DMS 273 treated with DMSO at 0.1 percent for 48 hours (cell line): ENCODE data around the gene NCR2.

Experiments used
- DNase-seq: peaks from one replicate; lab custom pipeline; 2025; lab: John Stamatoyannopoulos, UW

The NCR2 gene

DNA sequence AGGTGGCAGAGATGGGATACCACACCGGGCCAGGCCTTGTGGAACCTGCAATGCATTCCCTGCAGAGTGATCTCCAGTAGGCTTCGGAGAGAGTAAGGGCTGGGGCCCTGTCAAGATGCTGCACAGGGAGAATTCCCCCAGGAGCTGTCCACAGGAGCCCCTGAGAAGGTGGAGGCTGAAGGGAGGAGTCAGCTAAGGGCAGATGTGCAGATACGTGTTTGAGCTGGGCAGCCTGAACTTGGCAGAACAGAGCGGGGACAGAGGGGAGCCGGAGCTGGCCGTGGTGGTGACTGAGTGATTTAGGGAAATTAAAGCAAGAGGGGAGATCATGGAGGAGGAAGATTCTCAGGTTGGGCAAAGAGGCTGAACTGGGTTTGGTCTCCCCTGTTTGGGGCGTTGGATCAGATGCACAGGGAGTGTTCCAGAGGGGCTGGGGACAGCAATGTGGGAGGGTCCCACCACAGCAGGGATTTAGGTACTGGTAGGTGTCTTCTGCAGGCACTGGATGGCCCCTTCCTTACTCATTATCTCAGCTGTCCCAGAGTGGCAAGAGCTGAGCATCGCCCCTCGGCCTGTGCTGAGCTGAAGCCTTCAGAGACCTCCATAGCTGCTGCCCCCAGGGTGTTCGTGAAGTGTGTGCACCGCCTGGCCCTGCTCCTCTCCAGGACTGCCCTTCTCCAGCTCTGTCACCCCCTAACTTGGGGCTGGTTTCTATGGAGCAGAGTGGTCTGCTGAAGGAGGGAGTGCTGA lies 3.8 kb upstream of the NCR2 start:
- DNase-seq = no peak

DNA sequence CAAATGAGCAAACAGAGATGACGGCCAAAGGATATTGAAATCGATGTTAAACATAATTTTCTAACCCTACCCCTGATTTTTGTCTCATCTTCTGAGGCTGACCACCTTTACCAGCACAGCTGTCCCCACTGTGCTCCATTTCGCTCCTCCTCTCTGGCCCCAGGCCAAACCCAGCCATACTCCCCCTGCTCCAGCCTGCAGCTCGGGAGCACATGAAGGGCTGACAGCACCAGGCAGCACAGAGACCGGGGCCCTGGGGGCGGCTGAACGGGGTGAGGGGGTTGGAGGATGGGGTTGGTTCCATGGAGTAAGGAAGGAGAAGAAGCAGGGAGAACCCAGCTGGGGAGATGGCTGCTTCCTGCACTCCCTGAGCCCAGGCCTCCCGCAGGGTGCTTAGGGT lies 3.2 kb upstream of the NCR2 start:
- DNase-seq = no peak

DNA sequence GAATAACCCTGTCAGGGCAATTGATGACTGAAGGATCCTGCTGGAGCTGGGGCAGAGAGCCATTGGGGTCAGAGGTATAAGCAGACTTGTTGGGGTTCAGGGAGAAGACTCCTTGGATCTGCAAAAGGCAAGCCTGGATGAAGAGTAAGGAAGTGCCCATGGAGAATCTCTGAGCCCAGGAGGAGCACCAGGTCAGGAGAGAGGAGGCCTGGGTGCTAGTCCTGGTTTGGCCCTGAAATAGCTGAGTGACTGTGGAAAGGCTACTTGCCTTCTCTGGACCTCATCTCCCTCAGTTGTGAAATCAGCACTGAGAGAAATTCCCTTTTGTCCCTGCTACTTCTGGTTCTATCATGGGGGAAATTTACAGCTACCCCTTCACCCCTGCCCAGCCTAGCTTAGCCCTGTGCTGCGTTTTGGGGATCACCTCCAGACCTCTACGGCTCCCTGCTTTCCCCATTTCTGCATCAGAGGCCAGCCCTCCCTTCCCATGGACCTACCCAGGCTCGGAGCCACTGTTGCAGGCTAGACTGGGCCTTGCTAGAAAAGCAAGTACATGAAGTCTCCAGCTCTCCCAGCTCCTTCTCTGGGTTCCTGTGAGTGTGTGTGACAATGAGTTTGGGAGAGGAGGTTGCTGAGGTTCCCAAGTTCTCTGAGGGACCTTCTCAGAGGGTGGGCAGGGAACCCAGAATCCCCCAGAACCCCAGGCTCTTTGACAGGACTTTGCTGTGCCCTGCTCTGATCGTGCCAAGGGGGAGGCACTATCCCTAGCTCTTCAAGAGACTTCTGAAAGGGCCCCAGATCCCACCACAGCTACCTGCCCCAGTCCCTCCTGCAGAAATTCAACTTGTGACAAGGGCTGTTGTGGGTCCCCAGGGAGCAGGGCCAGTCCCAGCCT lies 2.3 kb upstream of the NCR2 start:
- no peak for DNase-seq

DNA sequence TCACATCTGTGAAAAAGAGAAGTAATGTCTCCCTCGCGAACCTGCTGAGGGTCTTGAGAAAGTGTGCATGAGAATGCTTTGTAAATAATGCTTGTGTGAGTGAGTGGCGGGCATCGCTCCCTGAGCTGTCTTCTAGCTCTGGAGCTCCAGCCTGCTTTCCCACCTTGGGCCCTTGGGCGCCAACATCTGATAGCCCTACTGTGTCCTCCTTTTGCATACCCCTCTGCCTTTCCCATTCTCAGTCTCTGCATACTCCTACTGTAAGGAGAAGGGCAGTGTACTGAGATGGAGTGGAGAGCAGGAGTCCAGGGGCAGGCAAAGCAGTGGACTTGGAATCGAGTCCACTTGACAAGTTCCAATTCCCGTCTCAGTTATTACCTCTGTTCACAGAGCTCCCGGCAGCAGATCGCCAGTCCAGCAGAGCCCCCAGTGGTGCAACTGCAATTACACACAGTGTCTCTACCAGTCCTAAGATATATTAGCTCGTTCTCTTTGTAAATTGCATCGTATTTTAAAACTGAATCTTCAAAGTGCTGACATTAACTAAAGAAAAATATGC lies 847 bp upstream of the NCR2 start:
- DNase-seq = no peak

DNA sequence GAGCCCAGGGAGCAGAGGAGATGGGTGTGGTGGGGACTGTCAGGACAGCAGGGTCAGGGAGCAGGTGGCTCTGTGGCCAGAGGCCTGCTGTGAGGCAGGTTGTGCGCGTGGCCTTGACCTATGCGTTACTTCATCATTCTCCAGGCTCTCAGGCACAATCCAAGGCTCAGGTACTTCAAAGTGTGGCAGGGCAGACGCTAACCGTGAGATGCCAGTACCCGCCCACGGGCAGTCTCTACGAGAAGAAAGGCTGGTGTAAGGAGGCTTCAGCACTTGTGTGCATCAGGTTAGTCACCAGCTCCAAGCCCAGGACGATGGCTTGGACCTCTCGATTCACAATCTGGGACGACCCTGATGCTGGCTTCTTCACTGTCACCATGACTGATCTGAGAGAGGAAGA lies 535 bp downstream of the NCR2 start:
- no peak for DNase-seq

DNA sequence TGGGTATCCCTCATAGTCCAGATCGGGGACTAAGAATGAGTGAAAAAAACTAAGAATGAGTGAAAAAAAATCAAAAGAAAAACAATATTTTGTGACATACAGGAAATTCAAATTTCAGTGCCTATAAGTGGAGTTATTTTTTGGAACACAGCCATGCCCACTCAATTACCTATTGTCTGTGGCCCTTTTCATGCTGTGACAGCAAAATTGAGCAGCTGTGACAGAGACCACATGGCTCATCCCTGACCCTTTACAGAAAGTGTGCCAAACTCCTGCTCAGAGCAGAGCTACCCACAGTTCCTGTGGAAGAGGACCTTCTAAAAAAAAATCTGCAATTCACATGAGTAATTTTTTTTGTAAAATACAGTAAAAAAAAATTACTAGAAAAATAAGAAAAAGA lies 1.4 kb downstream of the NCR2 start:
- DNase-seq = no peak

DNA sequence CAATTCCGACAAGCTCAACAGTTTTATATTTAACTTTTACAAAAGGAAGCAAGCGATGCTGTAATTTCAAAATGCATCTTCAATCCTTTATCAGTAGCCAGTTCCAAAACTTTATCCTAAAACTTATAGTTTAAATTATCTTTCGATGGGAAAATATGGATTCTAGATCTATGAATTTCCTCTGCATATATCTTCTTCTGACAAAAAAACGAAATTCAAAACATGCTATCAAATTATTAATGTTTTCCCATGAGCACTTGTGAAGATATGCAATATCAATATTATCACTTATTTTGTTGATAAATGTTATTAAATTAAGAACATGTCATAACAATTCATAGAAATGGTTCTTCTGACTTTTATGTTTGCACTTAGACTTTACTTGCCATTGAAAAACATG lies 2.3 kb downstream of the NCR2 start:
- no peak for DNase-seq

DNA sequence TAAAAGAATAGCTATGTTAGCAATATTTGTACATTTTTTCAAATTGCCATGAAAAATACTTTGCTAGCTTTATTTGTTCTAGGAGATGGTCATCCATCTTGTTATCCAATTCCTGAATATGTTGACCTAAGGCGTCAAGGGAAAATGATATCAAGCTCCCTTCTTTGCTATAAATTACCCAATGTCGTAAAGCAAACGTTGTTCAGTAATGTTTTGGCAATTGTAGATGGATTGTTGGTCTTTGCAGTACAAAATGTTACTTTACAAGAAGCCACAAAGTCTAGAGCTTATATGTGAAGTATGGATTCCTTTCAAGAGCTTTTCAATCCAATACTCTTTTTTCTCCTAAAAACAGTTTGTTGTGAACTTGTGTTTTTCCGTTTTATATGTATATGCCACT lies 3.3 kb downstream of the NCR2 start:
- no peak for DNase-seq

DNA sequence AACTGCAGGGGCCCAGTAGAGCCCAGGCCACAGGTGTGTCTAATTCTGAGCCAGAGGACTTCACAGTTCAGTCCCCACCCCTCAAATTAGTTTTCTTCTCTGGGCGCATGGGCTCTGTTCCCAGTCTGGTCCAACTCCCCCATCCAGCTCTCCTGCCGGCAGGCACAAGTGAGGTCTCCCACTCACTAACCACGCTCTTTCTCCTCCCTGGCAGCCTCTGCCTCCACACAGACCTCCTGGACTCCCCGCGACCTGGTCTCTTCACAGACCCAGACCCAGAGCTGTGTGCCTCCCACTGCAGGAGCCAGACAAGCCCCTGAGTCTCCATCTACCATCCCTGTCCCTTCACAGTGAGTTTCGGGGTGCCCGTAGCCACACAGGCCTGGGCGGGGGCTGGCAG lies 6.2 kb downstream of the NCR2 start:
- no peak for DNase-seq

DNA sequence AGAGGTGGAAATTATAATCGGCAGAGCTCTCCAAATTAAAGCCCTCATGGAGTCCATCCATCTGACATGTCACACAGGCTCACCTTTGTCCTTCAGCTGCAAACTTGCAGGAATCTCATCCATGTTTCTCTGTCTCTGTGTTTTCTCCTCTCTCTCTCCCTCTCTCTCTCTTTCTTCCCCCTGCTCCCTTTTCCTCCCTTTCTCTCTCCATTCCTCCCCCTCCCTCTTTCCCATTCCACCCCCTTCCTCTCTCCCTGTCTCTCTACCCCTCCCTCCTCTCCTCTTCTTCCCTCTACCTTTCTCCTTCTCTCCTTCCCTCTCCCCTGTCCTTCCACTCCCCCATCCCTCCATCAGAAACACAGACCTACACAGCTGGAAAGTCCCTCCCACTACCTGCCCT lies 6.8 kb downstream of the NCR2 start:
- no peak for DNase-seq

DNA sequence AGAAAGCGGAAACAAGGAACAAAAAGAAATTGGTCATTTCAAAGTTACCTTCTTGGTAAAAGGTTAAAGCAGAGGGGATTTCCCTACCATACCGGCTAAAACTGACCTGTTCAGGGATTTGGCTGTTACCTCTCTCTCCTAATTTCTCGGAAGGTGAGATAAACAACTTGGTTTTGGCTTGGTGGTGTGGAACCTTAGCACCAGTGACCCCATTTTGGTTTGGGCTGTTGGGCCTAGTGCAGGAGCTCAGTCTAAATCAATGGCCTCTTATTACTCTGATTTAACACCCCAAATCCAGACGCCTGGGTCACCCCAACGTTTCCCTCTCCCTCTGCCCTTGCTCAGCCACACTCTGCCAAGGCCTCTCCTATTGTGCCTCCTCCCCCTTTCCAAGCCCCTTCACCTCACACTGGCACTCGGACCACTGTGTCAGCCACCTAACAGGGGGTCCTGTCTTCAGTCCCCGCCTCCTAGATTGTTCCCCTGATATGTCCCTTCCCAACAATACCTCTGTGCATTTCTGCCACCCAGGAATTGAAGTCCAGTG lies 8.3 kb downstream of the NCR2 start:
- no peak for DNase-seq

DNA sequence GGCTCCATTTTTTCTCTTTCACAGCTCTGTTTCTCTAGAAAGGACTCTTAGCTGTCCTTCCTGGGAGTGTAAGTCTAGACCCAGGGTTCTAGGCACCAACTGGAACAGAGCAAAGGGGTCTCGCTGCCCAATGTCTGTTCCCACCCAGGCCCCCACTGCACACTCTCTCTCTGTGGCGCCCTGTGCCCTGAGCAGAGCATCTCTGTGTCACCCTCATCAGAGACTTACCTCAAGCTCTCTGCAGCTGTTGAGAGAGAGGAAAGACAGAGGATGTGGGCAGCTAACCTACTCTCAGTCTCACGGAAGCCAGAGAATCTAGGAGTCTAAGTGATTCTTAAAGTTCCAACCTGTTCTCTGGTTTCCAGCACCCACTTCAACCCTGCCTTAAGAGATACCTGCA lies 9.5 kb downstream of the NCR2 start:
- DNase-seq = no peak

DNA sequence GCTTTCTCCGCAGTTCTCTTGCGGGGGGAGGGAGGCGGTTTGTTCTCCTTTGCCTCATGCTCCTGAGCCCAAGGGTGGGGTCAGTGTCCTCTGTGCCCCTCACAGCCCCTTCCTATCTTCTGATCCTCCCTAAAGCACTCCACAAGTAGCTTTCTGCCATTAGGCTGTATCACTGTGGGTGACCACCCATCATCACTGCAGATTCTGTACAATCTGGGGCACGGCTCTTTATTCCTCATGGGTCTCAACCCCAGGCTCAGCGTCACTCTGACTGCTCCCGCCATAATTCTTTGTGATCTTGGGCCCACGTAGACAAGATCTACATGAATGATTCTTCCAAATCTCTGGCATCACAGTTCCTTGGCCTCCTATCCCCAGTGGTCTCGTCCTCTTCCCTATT lies 10.5 kb downstream of the NCR2 start:
- DNase-seq = no peak

DNA sequence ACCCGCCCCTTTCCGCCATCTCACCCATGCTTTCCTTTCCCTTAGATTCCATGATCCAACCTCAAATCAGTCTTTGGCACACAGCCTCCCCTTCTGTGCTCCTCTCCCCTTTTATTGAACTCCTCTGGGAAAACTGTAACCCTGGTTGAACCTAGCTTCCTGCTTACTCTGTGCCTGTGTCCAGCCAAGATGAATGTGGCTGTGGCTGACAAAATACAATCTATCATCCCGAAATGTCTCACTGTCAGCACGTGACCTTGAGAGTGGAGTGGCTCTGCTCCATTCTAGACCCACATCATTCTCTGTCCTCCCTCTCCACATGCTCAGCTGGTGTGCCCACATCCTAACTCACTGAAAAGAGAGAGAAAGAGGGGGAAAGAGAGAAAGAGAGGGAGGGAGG lies 11.0 kb downstream of the NCR2 start:
- DNase-seq = no peak

DNA sequence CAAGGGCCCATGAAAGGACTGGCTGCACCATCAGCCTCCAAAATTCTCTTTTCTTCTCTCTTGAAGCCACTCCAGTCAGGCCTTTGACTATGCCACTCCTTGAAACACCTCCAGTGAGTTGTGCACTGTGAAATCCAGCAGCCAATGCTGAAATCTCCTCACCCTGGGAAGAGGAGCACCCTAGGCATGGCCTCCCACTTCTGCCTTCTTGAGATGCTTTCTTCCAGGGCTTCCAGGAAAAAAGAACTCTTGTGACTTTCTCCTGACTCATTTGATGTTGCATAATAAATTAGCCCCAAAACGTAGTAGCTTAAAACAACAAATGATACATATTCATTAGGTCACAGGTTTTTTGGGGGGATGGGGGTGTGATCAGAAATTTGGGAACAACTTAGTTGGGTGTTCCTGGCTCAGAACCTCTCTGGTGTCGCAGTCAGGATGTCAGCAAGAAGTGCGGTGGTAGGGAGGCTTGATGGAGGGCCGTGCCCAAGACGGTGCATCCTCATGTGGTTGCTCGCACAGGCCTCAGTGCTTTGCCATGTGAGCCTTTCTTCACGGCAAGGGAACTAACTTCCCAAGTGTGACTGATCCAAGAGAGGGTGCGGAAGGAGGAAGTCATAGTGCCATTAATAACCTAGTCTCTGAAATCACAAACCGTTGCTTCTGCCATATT lies 12.1 kb downstream of the NCR2 start:
- DNase-seq = no peak

DNA sequence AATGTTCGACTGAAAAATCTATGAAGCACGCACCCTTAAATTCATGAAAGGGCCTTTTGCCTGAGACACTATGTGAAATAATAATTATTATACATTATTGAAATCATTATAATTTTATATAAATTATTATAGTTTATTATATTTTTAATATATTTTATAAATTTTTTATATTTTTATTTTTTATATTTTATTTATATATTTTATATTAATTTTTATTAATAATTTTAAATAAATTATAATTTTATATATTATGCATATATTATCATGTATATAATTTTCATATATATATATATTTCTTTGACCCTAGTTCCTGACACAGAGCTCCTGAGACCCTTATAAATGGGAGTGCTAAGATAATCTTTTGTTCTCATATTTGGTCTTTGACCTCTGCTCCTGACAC lies 13.5 kb downstream of the NCR2 start:
- DNase-seq = no peak

DNA sequence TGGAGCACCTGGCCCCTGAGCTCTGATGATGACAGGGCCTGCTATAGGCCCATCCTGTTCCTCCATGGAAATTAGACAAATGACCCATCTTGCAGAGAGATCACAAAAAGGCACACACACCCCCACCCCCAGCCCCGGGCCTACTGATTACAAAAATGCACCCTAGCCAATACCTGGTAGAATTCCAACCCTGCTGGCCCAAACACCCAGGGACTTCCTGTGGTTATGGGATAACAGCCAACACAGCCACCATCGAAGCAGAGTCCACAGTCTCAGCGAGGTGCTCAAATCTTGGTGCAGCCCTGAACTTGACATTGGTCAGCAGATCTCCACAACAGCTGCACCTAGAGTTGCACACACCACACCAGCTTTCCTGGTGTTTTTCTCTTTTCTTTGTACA lies 17.0 kb downstream of the NCR2 start:
- no peak for DNase-seq

DNA sequence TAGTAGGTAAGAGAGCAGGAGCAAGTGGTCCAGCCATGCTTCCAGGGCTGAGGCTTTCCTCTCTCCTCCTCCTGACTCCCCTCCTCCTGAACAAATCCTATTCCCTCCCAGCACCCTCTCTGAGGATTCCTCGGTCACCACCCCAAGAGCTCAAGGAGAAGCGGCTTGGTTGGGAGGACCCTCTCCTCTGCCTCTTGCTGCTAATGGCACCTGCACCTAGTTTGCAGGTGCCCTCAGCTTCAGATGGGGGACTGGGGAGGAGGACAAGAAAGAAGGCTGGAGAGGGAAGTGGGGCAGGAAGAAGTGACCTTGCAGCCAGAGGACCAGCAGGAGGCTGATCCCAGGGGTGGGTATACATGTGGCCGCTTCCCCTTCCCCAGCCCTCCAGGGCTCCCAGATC lies 17.5 kb downstream of the NCR2 start:
- DNase-seq = no peak

DNA sequence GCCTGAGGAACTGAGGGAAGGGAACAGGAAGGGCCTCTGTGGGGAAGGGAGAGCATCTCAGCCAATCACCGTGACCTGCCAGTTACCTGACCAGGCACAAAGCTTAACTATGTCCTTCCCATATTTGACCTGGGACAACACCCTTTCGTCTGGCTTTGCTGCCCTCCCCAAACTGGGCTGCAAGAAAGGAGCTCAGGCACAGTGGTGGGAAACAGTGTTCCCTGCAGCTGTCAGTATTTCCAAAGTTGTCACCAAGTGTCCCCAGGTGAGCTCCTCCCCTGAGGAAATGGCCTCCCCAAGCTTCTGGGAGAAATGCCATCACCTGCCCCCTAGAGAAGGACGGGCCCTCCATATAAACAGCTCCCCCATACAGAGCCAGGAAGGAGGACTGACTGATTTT lies 17.9 kb downstream of the NCR2 start:
- DNase-seq = no peak

DNA sequence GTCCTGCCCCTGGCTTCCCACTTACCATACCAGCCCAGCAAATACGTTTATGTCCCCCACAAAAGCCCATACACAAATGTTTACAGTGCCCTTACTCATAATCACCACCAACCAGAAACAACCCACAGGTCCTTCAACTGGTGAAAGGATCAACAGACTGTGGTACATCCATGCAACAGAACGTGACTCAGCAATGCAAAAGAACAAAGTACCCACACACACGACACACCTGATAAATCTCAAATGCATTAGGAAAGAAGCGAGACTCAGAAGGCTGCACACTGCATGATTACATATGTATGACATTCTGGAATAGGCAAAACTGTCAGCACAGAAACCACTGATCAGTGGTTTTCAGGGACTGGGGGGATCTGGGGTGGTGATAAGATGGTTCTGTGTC lies 20.5 kb downstream of the NCR2 start:
- DNase-seq = no peak

DNA sequence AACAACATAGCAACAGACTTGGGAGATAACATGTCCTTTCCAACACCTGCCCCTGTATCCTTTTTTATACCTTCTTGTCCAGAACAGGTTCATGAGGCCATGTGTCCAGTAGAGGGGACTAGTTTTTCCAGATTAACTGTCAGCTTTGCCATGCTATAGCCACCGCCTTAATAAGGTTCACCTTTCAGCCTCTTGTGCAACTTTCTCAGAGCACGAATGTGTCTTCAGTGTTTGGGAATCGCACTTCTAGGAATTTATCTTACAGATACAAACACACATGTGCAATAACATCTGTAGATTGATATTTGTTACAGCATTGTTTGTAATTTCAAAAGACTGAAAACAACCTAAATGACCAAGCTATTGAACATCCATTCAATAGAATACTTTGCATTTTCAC lies 21.4 kb downstream of the NCR2 start:
- DNase-seq = no peak

DNA sequence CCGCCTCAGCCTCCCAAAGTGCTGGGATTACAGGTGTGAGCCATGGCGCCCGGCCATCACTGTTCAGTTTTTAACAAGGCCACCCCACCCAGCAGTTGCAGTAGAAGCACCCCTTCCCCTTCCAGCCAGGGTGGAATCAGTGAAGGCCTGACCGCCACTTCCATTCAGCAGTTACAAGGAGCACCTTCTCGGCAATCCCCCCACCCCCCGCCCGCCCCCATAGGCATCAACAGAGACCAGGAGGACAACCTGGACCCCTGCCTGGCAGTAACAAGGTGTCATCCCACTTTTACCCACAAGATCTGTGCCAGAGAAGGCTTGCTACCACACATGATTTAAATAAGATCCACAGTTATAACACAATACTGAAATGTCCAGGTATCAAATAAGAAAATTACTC lies 23.1 kb downstream of the NCR2 start:
- no peak for DNase-seq
